ENCODE results near the gene PIF1.

GRCh38 chr15:64774037-64774628 lies 51.3 kb downstream of the PIF1 start:
- TF ChIP-seq CTCF (IDR thresholded peaks at IDR 0.05) (no peak), POLR2AphosphoS5 (IDR thresholded peaks at IDR 0.05; ENCODE audit: insufficient read depth in 1 of 2, low read depth in 1 of 2) (peak in 1 of 2 donors; percentile 17)

Measured in vagina (tissue), 2 donors.